Mononuclear cell (primary cell): ENCODE data around the gene DHH. TPM values are rescaled to one million over a fixed set of nuclear protein-coding genes. Genes with fewer than 3 reads are reported as not detected.

ENCODE experiments used
- H3K27me3 ChIP-seq: 2 replicates; pipeline ENCODE4 v1.6.0; 2011; ENCODE audit warnings: low read length, control low read depth; ENCODE audit not compliant: insufficient read depth
- H3K4me1 ChIP-seq: 2 replicates; pipeline ENCODE4 v1.5.1; 2011; ENCODE audit warnings: mild to moderate bottlenecking, low read length, control low read depth; ENCODE audit not compliant: insufficient read depth
- H3K4me3 ChIP-seq: 2 replicates; pipeline ENCODE4 v1.5.1; 2011; ENCODE audit warnings: mild to moderate bottlenecking, low read length, moderate library complexity
- H3K9me3 ChIP-seq: 2 replicates; pipeline ENCODE4 v1.5.1; 2011; ENCODE audit warnings: low read depth, mild to moderate bottlenecking, control low read depth, low read length
- total RNA-seq: library from RNA; depleted of rRNA; stranded (reverse); fragments of >200 nt; gene quantifications from one replicate; pipeline ENCODE4 v1.2.3, GENCODE V29; 2012

DHH gene
- total RNA-seq, 1 donor: 0.21 TPM

- H3K9me3 ChIP-seq: no peaks in the 10 kb centered on the region
- H3K4me1 ChIP-seq: peaks cover 59% of the 10 kb centered on the region
- no peak overlapping the region for H3K4me3 ChIP-seq
- H3K27me3 ChIP-seq: peaks cover 73% of the 10 kb centered on the region
Observed at GRCh38 chr12:49092816-49093406, 1.7 kb downstream of the DHH start.

GRCh38 chr12:49092086-49092815 lies 2.4 kb downstream of the DHH start:
- Histone ChIP-seq H3K4me3 (no peak overlapping the region), H3K9me3 (no peaks in the 10 kb centered on the region), H3K4me1 (peaks cover 63% of the 10 kb centered on the region), H3K27me3 (peaks cover 73% of the 10 kb centered on the region)

- Histone ChIP-seq H3K27me3 (peaks cover 73% of the 10 kb centered on the region), H3K4me1 (peaks cover 63% of the 10 kb centered on the region), H3K4me3 (no peak overlapping the region), H3K9me3 (no peaks in the 10 kb centered on the region)
Observed at GRCh38 chr12:49091836-49092085, 2.8 kb downstream of the DHH start.

GRCh38 chr12:49091056-49091835 lies 3.4 kb downstream of the DHH start:
- no peak overlapping the region for H3K4me3 ChIP-seq
- peaks cover 73% of the 10 kb centered on the region for H3K27me3 ChIP-seq
- no peaks in the 10 kb centered on the region for H3K9me3 ChIP-seq
- peaks cover 63% of the 10 kb centered on the region for H3K4me1 ChIP-seq

GRCh38 chr12:49089821-49090773 lies 4.5 kb downstream of the DHH start:
- Histone ChIP-seq H3K27me3 (peaks cover 67% of the 10 kb centered on the region), H3K9me3 (no peaks in the 10 kb centered on the region), H3K4me1 (peaks cover 63% of the 10 kb centered on the region), H3K4me3 (no peak overlapping the region)

- H3K9me3 ChIP-seq: no peaks in the 10 kb centered on the region
- peaks cover 56% of the 10 kb centered on the region for H3K27me3 ChIP-seq
- peaks cover 56% of the 10 kb centered on the region for H3K4me1 ChIP-seq
- H3K4me3 ChIP-seq: no peak overlapping the region
Observed at GRCh38 chr12:49088932-49089330, 5.7 kb downstream of the DHH start.

- no peaks in the 10 kb centered on the region for H3K9me3 ChIP-seq
- peaks cover 51% of the 10 kb centered on the region for H3K4me1 ChIP-seq
- no peak overlapping the region for H3K4me3 ChIP-seq
- H3K27me3 ChIP-seq: peaks cover 50% of the 10 kb centered on the region
Observed at GRCh38 chr12:49088150-49088931, 6.3 kb downstream of the DHH start.

- Histone ChIP-seq H3K4me3 (no peak overlapping the region), H3K27me3 (peaks cover 28% of the 10 kb centered on the region), H3K4me1 (peaks cover 36% of the 10 kb centered on the region), H3K9me3 (no peaks in the 10 kb centered on the region)
Observed at GRCh38 chr12:49086116-49086515, 8.5 kb downstream of the DHH start.

- Histone ChIP-seq H3K4me3 (no peak overlapping the region), H3K4me1 (peaks cover 19% of the 10 kb centered on the region), H3K9me3 (no peaks in the 10 kb centered on the region), H3K27me3 (peaks cover 11% of the 10 kb centered on the region)
Observed at GRCh38 chr12:49084438-49084837, 10.2 kb downstream of the DHH start.

GRCh38 chr12:49079793-49080192 lies 14.8 kb downstream of the DHH start:
- H3K4me1 ChIP-seq: no peaks in the 10 kb centered on the region
- H3K4me3 ChIP-seq: no peak overlapping the region
- H3K27me3 ChIP-seq: no peaks in the 10 kb centered on the region
- no peaks in the 10 kb centered on the region for H3K9me3 ChIP-seq

- Histone ChIP-seq H3K4me3 (no peak overlapping the region), H3K27me3 (no peaks in the 10 kb centered on the region), H3K4me1 (peaks cover 14% of the 10 kb centered on the region), H3K9me3 (no peaks in the 10 kb centered on the region)
Observed at GRCh38 chr12:49070971-49071370, 23.6 kb downstream of the DHH start.

GRCh38 chr12:49069507-49070346 lies 24.9 kb downstream of the DHH start, which contains the start of gene RHEBL1:
Gene RHEBL1, minus strand, starts transcription at chr12:49069979. Its CDS starts 194 bp downstream, at chr12:49069785.
- H3K4me1 ChIP-seq: peaks cover 14% of the 10 kb centered on the region
- no peaks in the 10 kb centered on the region for H3K9me3 ChIP-seq
- peak within 1 kb of the TSS; percentile 69 for H3K4me3 ChIP-seq
- H3K27me3 ChIP-seq: no peaks in the 10 kb centered on the region

- Histone ChIP-seq H3K9me3 (no peaks in the 10 kb centered on the region), H3K4me1 (peaks cover 14% of the 10 kb centered on the region), H3K27me3 (no peaks in the 10 kb centered on the region), H3K4me3 (peak overlapping the region; percentile 69)
Observed at GRCh38 chr12:49068879-49069506, 25.6 kb downstream of the DHH start.
